Smooth muscle cell (in vitro differentiated cells): ENCODE measurements around the gene MLIP. TPM values are rescaled to one million over a fixed set of nuclear protein-coding genes. Genes with fewer than 3 reads are reported as not detected.
"Not testable (repeated sequence)": the region's sequence is repeated elsewhere in the genome, so short reads cannot be mapped to it uniquely, and the experiment has no call there.

Source experiments
- DNase-seq: peaks from one replicate; lab custom pipeline; 2025; ENCODE audit not compliant: unreplicated experiment; lab: John Stamatoyannopoulos, UW
- H2AFZ ChIP-seq: fragments of 200-600 bp; sonication (generic); 2 replicates; pipeline ENCODE4 v1.6.0; 2016; ENCODE audit warnings: antibody characterized with exemption, low read depth, mild to moderate bottlenecking
- H3F3A ChIP-seq: fragments of 200-600 bp; sonication (generic); 2 replicates; pipeline ENCODE4 v1.6.0; 2017; ENCODE audit warnings: antibody characterized with exemption, low read depth
- H3K27ac ChIP-seq: fragments of 200-600 bp; sonication (generic); 2 replicates; pipeline ENCODE4 v1.5.1; 2016; ENCODE audit warnings: low read depth, mild to moderate bottlenecking
- H3K27me3 ChIP-seq: fragments of 200-600 bp; sonication (generic); 2 replicates; pipeline ENCODE4 v1.6.1; 2016; ENCODE audit warnings: low read depth, mild to moderate bottlenecking
- H3K36me3 ChIP-seq: fragments of 200-600 bp; sonication (generic); 2 replicates; pipeline ENCODE4 v1.5.1; 2016; ENCODE audit warnings: low read depth
- H3K4me1 ChIP-seq: fragments of 200-600 bp; sonication (generic); 2 replicates; pipeline ENCODE4 v1.5.1; 2016; ENCODE audit warnings: low read depth
- H3K4me2 ChIP-seq: fragments of 200-600 bp; sonication (generic); 2 replicates; pipeline ENCODE4 v1.6.0; 2016; ENCODE audit warnings: mild to moderate bottlenecking
- H3K4me3 ChIP-seq: fragments of 200-600 bp; sonication (generic); 2 replicates; pipeline ENCODE4 v1.5.1; 2016; ENCODE audit warnings: mild to moderate bottlenecking
- H3K79me2 ChIP-seq: fragments of 200-600 bp; sonication (generic); 2 replicates; pipeline ENCODE4 v1.6.0; 2016; ENCODE audit warnings: low read depth, mild to moderate bottlenecking
- H3K9ac ChIP-seq: fragments of 200-600 bp; sonication (generic); 2 replicates; pipeline ENCODE4 v1.6.0; 2016; ENCODE audit warnings: low read depth
- H3K9me3 ChIP-seq: fragments of 200-600 bp; sonication (generic); replicated peaks from 2 replicates; pipeline ENCODE4 v1.5.1; 2016; ENCODE audit warnings: low read depth
- H4K20me1 ChIP-seq: fragments of 200-600 bp; sonication (generic); 2 replicates; pipeline ENCODE4 v1.6.0; 2016; ENCODE audit warnings: low read depth
- CTCF ChIP-seq: fragments of 200-600 bp; sonication (generic); IDR thresholded peaks from 2 replicates; pipeline ENCODE4 v1.5.1; 2017; ENCODE audit warnings: borderline replicate concordance, mild to moderate bottlenecking, antibody characterized with exemption; ENCODE audit not compliant: insufficient read depth, poor library complexity, severe bottlenecking
- WGBS: methylation state at CpG from one replicate; pipeline ENCODE4 v1.1.7; 2016; ENCODE audit warnings: low lambda C conversion rate; 5-methylcytosine and 5-hydroxymethylcytosine counted together
- polyA plus RNA-seq: library from polyadenylated mRNA; unstranded; fragments of >200 nt; fragmentation: Nextera tagmentation; extraction: Ambion mirVana; gene quantifications from 2 replicates; pipeline ENCODE4 v1.2.1, GENCODE V29; 2016
- total RNA-seq: library from RNA; depleted of rRNA; stranded (reverse); fragments of >200 nt; gene quantifications from 2 replicates; pipeline ENCODE4 v1.2.3, GENCODE V29; 2014

Gene MLIP
- total and polyA plus RNA-seq, 2 experiments from 2014 or later: not detected

- Histone ChIP-seq H3F3A (no peaks in the 10 kb centered on the region), H2AFZ (no peak overlapping the region), H3K9ac (no peak overlapping the region), H3K79me2 (no peaks in the 10 kb centered on the region), H4K20me1 (no peaks in the 10 kb centered on the region), H3K4me3 (no peak overlapping the region), H3K4me2 (no peak overlapping the region), H3K27ac (no peak overlapping the region), H3K36me3 (no peaks in the 10 kb centered on the region), H3K27me3 (no peaks in the 10 kb centered on the region), H3K4me1 (no peaks in the 10 kb centered on the region), H3K9me3 (no peaks in the 10 kb centered on the region)
- peak; percentile 65 for TF ChIP-seq CTCF
- 61% methylated on average over 1 of the region's 1 CpG for WGBS
- no peak for DNase-seq
Observed at GRCh38 chr6:54244430-54244829, 133.2 kb downstream of the MLIP start.

- no peaks in the 10 kb centered on the region for H3K27me3 ChIP-seq
- no peaks in the 10 kb centered on the region for H3F3A ChIP-seq
- H3K9me3 ChIP-seq: no peaks in the 10 kb centered on the region
- H3K4me2 ChIP-seq: no peak overlapping the region
- no peaks in the 10 kb centered on the region for H3K36me3 ChIP-seq
- no peak overlapping the region for H3K4me3 ChIP-seq
- TF ChIP-seq CTCF: no peak
- WGBS: 87% methylated on average over 2 of the region's 2 CpGs
- H2AFZ ChIP-seq: no peak overlapping the region
- no peak overlapping the region for H3K27ac ChIP-seq
- no peak for DNase-seq
- H3K4me1 ChIP-seq: no peaks in the 10 kb centered on the region
- no peak overlapping the region for H3K9ac ChIP-seq
- H3K79me2 ChIP-seq: no peaks in the 10 kb centered on the region
- H4K20me1 ChIP-seq: no peaks in the 10 kb centered on the region
Observed at GRCh38 chr6:54245265-54245664, 134.0 kb downstream of the MLIP start.

GRCh38 chr6:54248319-54248718, 137.1 kb downstream of the MLIP start:
- H4K20me1 ChIP-seq: no peaks in the 10 kb centered on the region
- DNase-seq: no peak
- TF ChIP-seq CTCF: no peak

GRCh38 chr6:54248994-54249393, 137.8 kb downstream of the MLIP start:
- H3K36me3 ChIP-seq: no peaks in the 10 kb centered on the region
- no peaks in the 10 kb centered on the region for H3F3A ChIP-seq
- H4K20me1 ChIP-seq: no peaks in the 10 kb centered on the region
- H3K79me2 ChIP-seq: no peaks in the 10 kb centered on the region
- no peak for TF ChIP-seq CTCF
- no peak overlapping the region for H3K4me3 ChIP-seq
- no peaks in the 10 kb centered on the region for H3K4me1 ChIP-seq
- H3K4me2 ChIP-seq: no peak overlapping the region
- no peaks in the 10 kb centered on the region for H3K9me3 ChIP-seq
- no peak for DNase-seq
- 97% methylated on average over 1 of the region's 1 CpG for WGBS
- H2AFZ ChIP-seq: no peak overlapping the region
- H3K9ac ChIP-seq: no peak overlapping the region
- no peaks in the 10 kb centered on the region for H3K27me3 ChIP-seq
- H3K27ac ChIP-seq: no peak overlapping the region

More at GRCh38 chr6:54248319-54248718, 137.1 kb downstream of the MLIP start:
- Histone ChIP-seq H3K9me3 (no peaks in the 10 kb centered on the region), H3K4me3 (no peak overlapping the region), H3K4me2 (no peak overlapping the region), H3K36me3 (no peaks in the 10 kb centered on the region), H2AFZ (no peak overlapping the region), H3K27me3 (no peaks in the 10 kb centered on the region), H3K79me2 (no peaks in the 10 kb centered on the region), H3K9ac (no peak overlapping the region), H3F3A (no peaks in the 10 kb centered on the region), H3K4me1 (no peaks in the 10 kb centered on the region), H3K27ac (no peak overlapping the region)

- not testable (repeated sequence) for DNase-seq, H4K20me1 ChIP-seq, H2AFZ ChIP-seq, H3K27me3 ChIP-seq, H3K9ac ChIP-seq, H3K27ac ChIP-seq, H3K4me2 ChIP-seq, H3K4me1 ChIP-seq, H3K79me2 ChIP-seq, H3K4me3 ChIP-seq, H3K36me3 ChIP-seq, H3F3A ChIP-seq, H3K9me3 ChIP-seq
- 54% methylated on average over 2 of the region's 2 CpGs for WGBS
Observed at GRCh38 chr6:54249812-54250211, 138.6 kb downstream of the MLIP start.
